Dermis lymphatic vessel endothelial cell (primary cell): ENCODE results near the gene DLG5. TPM values are rescaled to one million over a fixed set of nuclear protein-coding genes. Genes with fewer than 3 reads are reported as not detected.

ENCODE experiments used
- total RNA-seq: library from RNA; depleted of rRNA; stranded (reverse); fragments of >200 nt; gene quantifications from 2 replicates; pipeline ENCODE4 v1.2.1, GENCODE V29; 2014

The DLG5 gene
- 5.5 and 7.3 TPM in 2 replicates for total RNA-seq

GRCh38 chr10:77926566-77927401 lies at the start of gene DLG5:
DLG5 (minus strand) TSS chr10:77926755; CDS start chr10:77926520, 235 bp downstream.

Other genes starting within 250 kb of the DLG5 start
- gene POLR3A, start 102.8 kb upstream of the DLG5 start, total RNA-seq, result 11.1 and 11.4 TPM in 2 replicates
- 2,007 and 2,730 TPM in 2 replicates for gene RPS24, start 107.1 kb upstream of the DLG5 start, total RNA-seq